H9 (cell line): ENCODE data around the gene OR4S2. TPM values are rescaled to one million over a fixed set of nuclear protein-coding genes. Genes with fewer than 3 reads are reported as not detected.

Source experiments
- DNase-seq: peaks from one replicate; pipeline ENCODE4 v3.0.0-alpha.2; 2017
- H2AFZ ChIP-seq: one replicate; pipeline ENCODE4 v1.6.1; 2013; ENCODE audit warnings: mild to moderate bottlenecking, low read length, control low read depth, moderate library complexity
- H2AK5ac ChIP-seq: 2 replicates; pipeline ENCODE4 v1.6.1; 2013; ENCODE audit warnings: low read length, control low read depth, mixed read lengths; ENCODE audit not compliant: insufficient read length
- H2BK120ac ChIP-seq: one replicate; pipeline ENCODE4 v1.6.1; 2013; ENCODE audit warnings: low read depth, mild to moderate bottlenecking, low read length, control low read depth, inconsistent platforms; ENCODE audit not compliant: poor library complexity, severe bottlenecking
- H2BK12ac ChIP-seq: 2 replicates; pipeline ENCODE4 v1.6.1; 2013; ENCODE audit warnings: low read length, control low read depth, mixed read lengths, low read depth; ENCODE audit not compliant: insufficient read length
- H2BK15ac ChIP-seq: 2 replicates; pipeline ENCODE4 v1.6.1; 2013; ENCODE audit warnings: low read depth, low read length, control low read depth
- H2BK20ac ChIP-seq: one replicate; pipeline ENCODE4 v1.6.1; 2013; ENCODE audit warnings: low read depth, mild to moderate bottlenecking, low read length, control low read depth, inconsistent platforms; ENCODE audit not compliant: poor library complexity, severe bottlenecking
- H2BK5ac ChIP-seq: 2 replicates; pipeline ENCODE4 v1.6.1; 2013; ENCODE audit warnings: low read length, control low read depth, mixed read lengths; ENCODE audit not compliant: insufficient read length
- H3K14ac ChIP-seq: 2 replicates; pipeline ENCODE4 v1.6.1; 2013; ENCODE audit warnings: low read length, control low read depth; ENCODE audit not compliant: insufficient read depth
- H3K18ac ChIP-seq: 2 replicates; pipeline ENCODE4 v1.6.1; 2013; ENCODE audit warnings: low read depth, mild to moderate bottlenecking, mixed read lengths, low read length, control low read depth; ENCODE audit not compliant: insufficient read length
- H3K23ac ChIP-seq: 2 replicates; pipeline ENCODE4 v1.6.1; 2013; ENCODE audit warnings: low read length, control low read depth, mixed read lengths, low read depth; ENCODE audit not compliant: insufficient read length
- H3K23me2 ChIP-seq: 2 replicates; pipeline ENCODE4 v1.6.1; 2013; ENCODE audit warnings: low read depth, mild to moderate bottlenecking, mixed read lengths, low read length, control low read depth; ENCODE audit not compliant: insufficient read length, poor library complexity, severe bottlenecking
- H3K27ac ChIP-seq: 2 replicates; pipeline ENCODE4 v1.5.1; 2013; ENCODE audit warnings: low read length, control low read depth, mixed read lengths, low read depth; ENCODE audit not compliant: insufficient read length
- H3K27me3 ChIP-seq: 2 replicates; pipeline ENCODE4 v1.6.1; 2013; ENCODE audit warnings: low read length, control low read depth, inconsistent platforms; ENCODE audit not compliant: insufficient read depth
- H3K4ac ChIP-seq: 2 replicates; pipeline ENCODE4 v1.6.1; 2013; ENCODE audit warnings: low read depth, mild to moderate bottlenecking, control low read depth, inconsistent platforms, low read length, moderate library complexity
- H3K4me1 ChIP-seq: 2 replicates; pipeline ENCODE4 v1.6.1; 2013; ENCODE audit warnings: low read length, control low read depth, inconsistent platforms; ENCODE audit not compliant: insufficient read depth
- H3K4me2 ChIP-seq: 2 replicates; pipeline ENCODE4 v1.6.1; 2013; ENCODE audit warnings: low read length, control low read depth, mixed read lengths; ENCODE audit not compliant: insufficient read length, insufficient read depth
- H3K56ac ChIP-seq: 2 replicates; pipeline ENCODE4 v1.6.1; 2013; ENCODE audit warnings: low read depth, mild to moderate bottlenecking, mixed read lengths, low read length, control low read depth; ENCODE audit not compliant: insufficient read length
- H3K79me1 ChIP-seq: 2 replicates; pipeline ENCODE4 v1.6.1; 2013; ENCODE audit warnings: low read depth, mild to moderate bottlenecking, moderate library complexity, low read length, control low read depth, inconsistent platforms; ENCODE audit not compliant: insufficient read depth, poor library complexity, severe bottlenecking
- H3K79me2 ChIP-seq: 2 replicates; pipeline ENCODE4 v1.6.1; 2013; ENCODE audit warnings: low read length, control low read depth, inconsistent platforms; ENCODE audit not compliant: insufficient read depth
- H3K9ac ChIP-seq: 2 replicates; pipeline ENCODE4 v1.6.1; 2013; ENCODE audit warnings: low read length, control low read depth, mixed read lengths; ENCODE audit not compliant: insufficient read length; ENCODE audit errors: extremely low read depth
- H3K9me3 ChIP-seq: one replicate; pipeline ENCODE4 v1.6.1; 2013; ENCODE audit warnings: low read depth, low read length, inconsistent platforms; ENCODE audit not compliant: control insufficient read depth
- H3T11ph ChIP-seq: one replicate; pipeline ENCODE4 v1.6.1; 2013; ENCODE audit warnings: mild to moderate bottlenecking, low read length, control low read depth, inconsistent platforms
- H4K20me1 ChIP-seq: one replicate; pipeline ENCODE4 v1.6.1; 2013; ENCODE audit not compliant: control insufficient read depth, insufficient read length, insufficient read depth
- H4K5ac ChIP-seq: 2 replicates; pipeline ENCODE4 v1.6.1; 2013; ENCODE audit warnings: low read depth, mild to moderate bottlenecking, mixed read lengths, low read length, control low read depth; ENCODE audit not compliant: insufficient read length
- H4K8ac ChIP-seq: replicated peaks from 2 replicates; pipeline ENCODE4 v1.6.1; 2013; ENCODE audit warnings: low read length, control low read depth, mixed read lengths, low read depth; ENCODE audit not compliant: insufficient read length
- H4K91ac ChIP-seq: 2 replicates; pipeline ENCODE4 v1.6.1; 2013; ENCODE audit warnings: low read depth, mild to moderate bottlenecking, moderate library complexity, mixed read lengths, low read length, control low read depth; ENCODE audit not compliant: insufficient read length
- H3K27ac Mint-ChIP-seq, 3 experiments: 2 replicates in 2 of 3; 3 replicates in 1 of 3; pipeline ENCODE4 v1.8.0; 2020 to 2021; ENCODE audit warnings: mixed read lengths in 3 of 3, mild to moderate bottlenecking in 1 of 3, moderate library complexity in 1 of 3
- H3K27me3 Mint-ChIP-seq: 2 replicates; pipeline ENCODE4 v1.8.0; 2021; ENCODE audit warnings: low read depth, mild to moderate bottlenecking, moderate library complexity, mixed read lengths
- H3K36me3 Mint-ChIP-seq, 3 experiments: 2 replicates in 2 of 3; 3 replicates in 1 of 3; pipeline ENCODE4 v1.8.0; 2020 to 2021; ENCODE audit warnings: low read depth in 3 of 3, mixed read lengths in 3 of 3; ENCODE audit not compliant: insufficient read depth in 1 of 3
- H3K4me1 Mint-ChIP-seq, 2 experiments: 2 replicates each; pipeline ENCODE4 v1.8.0; 2020; ENCODE audit warnings: mixed read lengths in 2 of 2
- H3K4me3 Mint-ChIP-seq, 2 experiments: 2 replicates in 1 of 2; 3 replicates in 1 of 2; pipeline ENCODE4 v1.8.0; 2020 to 2021; ENCODE audit warnings: mild to moderate bottlenecking in 2 of 2, mixed read lengths in 2 of 2, moderate library complexity in 1 of 2
- H3K9me3 Mint-ChIP-seq, 2 experiments: 2 replicates in 1 of 2; 3 replicates in 1 of 2; pipeline ENCODE4 v1.8.0; 2020; ENCODE audit warnings: mild to moderate bottlenecking in 2 of 2, mixed read lengths in 2 of 2, moderate library complexity in 1 of 2
- WGBS: extraction: QIAGEN DNeasy Blood & Tissue Kit; methylation state at CpG from one replicate; pipeline ENCODE4 v1.1.7; 2013; ENCODE audit warnings: missing lambda C conversion rate, low lambda C conversion rate, mixed read lengths; ENCODE audit not compliant: insufficient read length; ENCODE audit errors: extremely low coverage; 5-methylcytosine and 5-hydroxymethylcytosine counted together
- total RNA-seq: library from RNA; stranded (reverse); gene quantifications from 2 replicates; pipeline ENCODE4 v1.2.1, GENCODE V29; 2021
- TF ChIP-seq, protein P1 (sequence below): fragments of 200-600 bp; sonication (generic); conservative IDR thresholded peaks from 3 replicates; pipeline ENCODE4 v1.8.0; 2021; ENCODE audit warnings: antibody characterized with exemption, mild to moderate bottlenecking

Gene OR4S2
- total RNA-seq, 1 experiment from 2014 or later = not detected

- Histone ChIP-seq H4K5ac (no peak within 1 kb of the TSS), H3K79me1 (no peaks in the 10 kb centered on the region), H4K91ac (no peak within 1 kb of the TSS), H3K27ac (no peak within 1 kb of the TSS), H3K56ac (no peak within 1 kb of the TSS), H3K18ac (no peak within 1 kb of the TSS), H2BK12ac (no peak within 1 kb of the TSS), H3K4ac (no peak within 1 kb of the TSS), H2BK20ac (no peak within 1 kb of the TSS), H3K4me2 (no peak within 1 kb of the TSS), H4K20me1 (no peaks in the 10 kb centered on the region), H3K79me2 (no peaks in the 10 kb centered on the region), H3K27me3 (no peaks in the 10 kb centered on the region), H3K23me2 (no peaks in the 10 kb centered on the region), H3K4me1 (no peaks in the 10 kb centered on the region), H2BK15ac (no peak within 1 kb of the TSS), H3K14ac (no peak within 1 kb of the TSS), H4K8ac (no peak within 1 kb of the TSS), H3K9ac (no peak within 1 kb of the TSS), H3K23ac (no peak within 1 kb of the TSS), H2AFZ (no peak within 1 kb of the TSS), H3T11ph (no peak within 1 kb of the TSS), H3K9me3 (peaks cover 17% of the 10 kb centered on the region), H2BK5ac (no peak within 1 kb of the TSS), H2AK5ac (no peak within 1 kb of the TSS), H2BK120ac (no peak within 1 kb of the TSS)
- H3K27me3 Mint-ChIP-seq = no peaks in the 10 kb centered on the region
- H3K27ac Mint-ChIP-seq = no peak within 1 kb of the TSS
- H3K4me1 Mint-ChIP-seq = no peaks in the 10 kb centered on the region
- H3K9me3 Mint-ChIP-seq = peaks cover 47 to 58% of the 10 kb centered on the region in 2 experiments
- no CpG with 5 or more reads among the region's 2 CpGs for WGBS
- DNase-seq = no peak
- no peak within 1 kb of the TSS for H3K4me3 Mint-ChIP-seq
- H3K36me3 Mint-ChIP-seq = no peaks in the 10 kb centered on the region; a peak in 1 of 7 replicates
- TF ChIP-seq, protein P1, sequence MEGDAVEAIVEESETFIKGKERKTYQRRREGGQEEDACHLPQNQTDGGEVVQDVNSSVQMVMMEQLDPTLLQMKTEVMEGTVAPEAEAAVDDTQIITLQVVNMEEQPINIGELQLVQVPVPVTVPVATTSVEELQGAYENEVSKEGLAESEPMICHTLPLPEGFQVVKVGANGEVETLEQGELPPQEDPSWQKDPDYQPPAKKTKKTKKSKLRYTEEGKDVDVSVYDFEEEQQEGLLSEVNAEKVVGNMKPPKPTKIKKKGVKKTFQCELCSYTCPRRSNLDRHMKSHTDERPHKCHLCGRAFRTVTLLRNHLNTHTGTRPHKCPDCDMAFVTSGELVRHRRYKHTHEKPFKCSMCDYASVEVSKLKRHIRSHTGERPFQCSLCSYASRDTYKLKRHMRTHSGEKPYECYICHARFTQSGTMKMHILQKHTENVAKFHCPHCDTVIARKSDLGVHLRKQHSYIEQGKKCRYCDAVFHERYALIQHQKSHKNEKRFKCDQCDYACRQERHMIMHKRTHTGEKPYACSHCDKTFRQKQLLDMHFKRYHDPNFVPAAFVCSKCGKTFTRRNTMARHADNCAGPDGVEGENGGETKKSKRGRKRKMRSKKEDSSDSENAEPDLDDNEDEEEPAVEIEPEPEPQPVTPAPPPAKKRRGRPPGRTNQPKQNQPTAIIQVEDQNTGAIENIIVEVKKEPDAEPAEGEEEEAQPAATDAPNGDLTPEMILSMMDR = no peak
These were observed 40.6 kb upstream of the OR4S2 start, which contains the start of gene OR4C11 for GRCh38 chr11:55607545-55607944. TSS of gene OR4C11 (minus strand) at chr11:55607645. CDS start at chr11:55604373, 3,272 bp downstream.
